ENCODE measurements around the gene ARHGDIG.

The ARHGDIG gene

DNA sequence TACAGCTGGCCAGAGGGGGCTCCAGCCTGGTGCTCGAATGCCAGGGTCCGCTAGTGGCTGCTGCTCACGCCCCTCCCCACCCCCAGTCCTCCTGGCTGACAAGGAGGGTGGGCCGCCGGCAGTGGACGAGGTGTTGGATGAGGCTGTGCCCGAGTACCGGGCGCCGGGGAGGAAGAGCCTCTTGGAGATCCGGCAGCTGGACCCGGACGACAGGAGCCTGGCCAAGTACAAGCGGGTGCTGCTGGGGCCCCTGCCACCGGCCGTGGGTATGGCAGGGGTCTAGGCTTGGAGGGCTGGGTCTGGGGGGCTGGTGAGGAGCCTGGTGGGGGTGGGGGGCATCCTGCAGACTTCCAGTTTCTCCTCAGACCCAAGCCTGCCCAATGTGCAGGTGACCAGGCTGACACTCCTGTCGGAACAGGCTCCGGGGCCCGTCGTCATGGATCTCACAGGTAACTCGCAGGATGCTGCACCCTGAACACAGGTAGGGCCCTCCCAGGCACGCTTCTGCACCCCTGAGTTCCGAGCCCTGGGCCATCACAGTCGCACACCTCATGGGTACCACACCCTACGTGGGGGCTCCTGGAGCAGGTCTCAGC, 1.4 kb downstream of the ARHGDIG start:
- no peak for DNase-seq

DNA sequence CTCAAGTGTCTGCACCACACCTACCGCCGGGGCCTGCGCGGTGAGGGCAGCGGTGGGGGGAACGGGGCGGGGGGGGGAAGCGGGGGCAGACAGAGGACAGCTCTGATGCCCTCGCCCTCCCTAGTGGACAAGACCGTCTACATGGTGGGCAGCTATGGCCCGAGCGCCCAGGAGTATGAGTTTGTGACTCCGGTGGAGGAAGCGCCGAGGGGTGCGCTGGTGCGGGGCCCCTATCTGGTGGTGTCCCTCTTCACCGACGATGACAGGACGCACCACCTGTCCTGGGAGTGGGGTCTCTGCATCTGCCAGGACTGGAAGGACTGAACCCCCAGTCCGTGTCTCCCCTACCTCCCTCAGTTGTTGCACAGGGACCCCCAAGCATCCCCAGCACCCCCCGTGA, 2.1 kb downstream of the ARHGDIG start:
- no peak for DNase-seq

DNA sequence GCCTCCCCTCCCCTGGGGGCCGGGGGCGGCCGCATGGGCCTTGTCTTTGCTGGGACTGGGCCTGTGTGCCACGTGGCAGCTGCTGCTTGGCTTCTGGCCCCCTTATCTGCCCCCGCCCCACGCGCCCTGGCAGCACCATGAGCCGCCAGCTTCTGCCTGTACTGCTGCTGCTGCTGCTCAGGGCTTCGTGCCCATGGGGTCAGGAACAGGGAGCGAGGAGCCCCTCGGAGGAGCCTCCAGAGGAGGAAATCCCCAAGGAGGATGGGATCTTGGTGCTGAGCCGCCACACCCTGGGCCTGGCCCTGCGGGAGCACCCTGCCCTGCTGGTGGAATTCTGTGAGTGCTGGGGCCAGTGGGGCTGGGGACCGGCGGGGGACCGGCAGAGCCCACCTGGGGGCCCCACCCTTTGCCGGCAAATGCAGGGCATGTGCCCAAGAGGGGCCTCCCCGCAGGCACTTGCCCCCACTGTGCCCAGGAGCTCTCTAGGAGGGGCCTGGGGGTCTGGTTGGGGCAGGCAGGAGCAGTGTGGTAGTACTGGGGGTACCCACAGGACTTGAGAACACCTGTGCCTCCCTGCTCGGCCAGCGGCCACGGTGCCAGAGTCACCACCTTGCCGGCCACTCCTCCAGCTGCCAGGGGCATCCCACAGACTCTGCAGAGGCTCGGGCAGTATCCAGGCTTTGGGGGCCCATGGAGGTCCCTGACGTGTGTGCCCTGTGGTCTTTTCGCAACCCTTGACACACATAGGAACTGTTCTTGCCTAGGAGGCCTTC, 2.8 kb downstream of the ARHGDIG start, which contains the start of gene PDIA2:
Gene PDIA2 (plus strand): TSS at position 132 of the 773 bp plus-strand sequence. CDS start 6 bp downstream, at position 138.
- no peak for DNase-seq

DNA sequence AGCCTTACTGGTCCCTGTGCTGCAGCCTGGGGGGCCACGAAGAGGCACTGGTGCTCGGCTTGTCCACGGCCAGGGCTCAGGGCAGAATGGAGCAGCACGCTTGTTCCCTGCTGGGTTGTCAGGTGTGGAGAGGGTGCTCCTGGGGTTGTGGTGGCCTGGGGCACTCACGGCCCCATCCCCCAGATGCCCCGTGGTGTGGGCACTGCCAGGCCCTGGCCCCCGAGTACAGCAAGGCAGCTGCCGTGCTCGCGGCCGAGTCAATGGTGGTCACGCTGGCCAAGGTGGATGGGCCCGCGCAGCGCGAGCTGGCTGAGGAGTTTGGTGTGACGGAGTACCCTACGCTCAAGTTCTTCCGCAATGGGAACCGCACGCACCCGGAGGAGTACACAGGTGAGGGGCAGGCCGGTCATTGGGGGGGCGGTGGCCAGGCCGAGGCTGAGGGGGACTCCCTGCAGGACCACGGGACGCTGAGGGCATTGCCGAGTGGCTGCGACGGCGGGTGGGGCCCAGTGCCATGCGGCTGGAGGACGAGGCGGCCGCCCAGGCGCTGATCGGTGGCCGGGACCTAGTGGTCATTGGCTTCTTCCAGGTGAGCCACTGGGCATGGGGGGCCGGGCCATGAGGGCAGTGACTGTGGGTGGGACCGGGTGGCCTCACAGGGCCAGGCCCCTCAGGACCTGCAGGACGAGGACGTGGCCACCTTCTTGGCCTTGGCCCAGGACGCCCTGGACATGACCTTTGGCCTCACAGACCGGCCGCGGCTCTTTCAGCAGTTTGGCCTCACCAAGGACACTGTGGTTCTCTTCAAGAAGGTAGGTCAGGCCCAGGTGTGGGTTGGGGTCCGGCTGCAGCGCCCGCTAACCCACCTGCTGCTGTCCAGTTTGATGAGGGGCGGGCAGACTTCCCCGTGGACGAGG, 4.1 kb downstream of the ARHGDIG start:
- DNase-seq = no peak

DNA sequence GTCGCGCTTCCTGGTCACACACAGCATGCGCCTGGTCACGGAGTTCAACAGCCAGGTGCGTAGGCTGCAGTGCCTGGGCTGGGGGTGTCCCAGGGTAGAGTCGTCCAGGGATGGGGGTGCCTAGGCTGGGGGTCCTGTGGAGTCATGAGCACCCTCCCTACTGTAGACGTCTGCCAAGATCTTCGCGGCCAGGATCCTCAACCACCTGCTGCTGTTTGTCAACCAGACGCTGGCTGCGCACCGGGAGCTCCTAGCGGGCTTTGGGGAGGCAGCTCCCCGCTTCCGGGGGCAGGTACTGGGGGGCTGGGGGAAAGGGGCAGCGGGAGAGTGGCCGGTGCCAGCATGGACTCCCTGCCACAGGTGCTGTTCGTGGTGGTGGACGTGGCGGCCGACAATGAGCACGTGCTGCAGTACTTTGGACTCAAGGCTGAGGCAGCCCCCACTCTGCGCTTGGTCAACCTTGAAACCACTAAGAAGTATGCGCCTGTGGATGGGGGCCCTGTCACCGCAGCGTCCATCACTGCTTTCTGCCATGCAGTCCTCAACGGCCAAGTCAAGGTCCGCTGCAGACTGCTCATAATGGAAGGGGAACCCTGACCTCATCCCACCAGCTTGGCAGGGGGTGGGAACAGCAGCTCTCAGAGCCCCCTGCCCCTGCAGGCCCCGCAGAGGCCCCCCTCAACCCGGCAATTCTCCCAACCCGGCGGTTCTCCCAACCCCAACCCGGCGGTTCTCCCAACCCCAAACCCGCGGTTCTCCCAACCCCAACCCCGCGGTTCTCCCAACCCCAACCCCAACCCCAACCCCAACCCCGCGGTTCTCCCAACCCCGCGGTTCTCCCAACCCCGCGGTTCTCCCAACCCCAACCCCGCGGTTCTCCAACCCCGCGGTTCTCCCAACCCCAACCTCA, 5.0 kb downstream of the ARHGDIG start:
- no peak for DNase-seq

DNA sequence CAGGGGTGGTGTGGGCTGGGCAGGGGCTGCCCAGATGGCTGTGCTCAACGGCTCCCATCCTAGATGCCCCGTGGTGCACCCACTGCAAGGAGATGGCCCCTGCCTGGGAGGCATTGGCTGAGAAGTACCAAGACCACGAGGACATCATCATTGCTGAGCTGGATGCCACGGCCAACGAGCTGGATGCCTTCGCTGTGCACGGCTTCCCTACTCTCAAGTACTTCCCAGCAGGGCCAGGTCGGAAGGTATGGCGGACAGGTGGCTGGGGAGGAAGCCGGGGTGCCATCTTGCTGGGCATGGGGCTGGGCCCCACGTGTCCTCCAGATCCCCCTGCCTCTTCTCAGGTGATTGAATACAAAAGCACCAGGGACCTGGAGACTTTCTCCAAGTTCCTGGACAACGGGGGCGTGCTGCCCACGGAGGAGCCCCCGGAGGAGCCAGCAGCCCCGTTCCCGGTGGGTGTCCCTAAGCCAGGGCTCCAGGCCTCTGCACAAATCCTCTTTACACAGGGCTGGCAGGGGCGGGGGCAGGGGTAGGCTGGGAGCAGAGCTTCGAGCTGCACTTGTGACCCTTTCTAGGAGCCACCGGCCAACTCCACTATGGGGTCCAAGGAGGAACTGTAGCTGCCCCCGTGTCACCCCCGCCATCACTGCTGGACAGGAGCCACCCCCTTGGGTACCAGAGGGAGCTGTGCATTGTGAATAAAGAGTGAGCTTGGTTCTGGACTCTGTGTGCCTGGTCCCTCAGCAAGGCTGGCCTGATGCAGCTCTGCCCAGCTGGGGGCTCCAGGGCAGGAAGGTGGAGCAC, 6.3 kb downstream of the ARHGDIG start:
- DNase-seq = no peak

DNA sequence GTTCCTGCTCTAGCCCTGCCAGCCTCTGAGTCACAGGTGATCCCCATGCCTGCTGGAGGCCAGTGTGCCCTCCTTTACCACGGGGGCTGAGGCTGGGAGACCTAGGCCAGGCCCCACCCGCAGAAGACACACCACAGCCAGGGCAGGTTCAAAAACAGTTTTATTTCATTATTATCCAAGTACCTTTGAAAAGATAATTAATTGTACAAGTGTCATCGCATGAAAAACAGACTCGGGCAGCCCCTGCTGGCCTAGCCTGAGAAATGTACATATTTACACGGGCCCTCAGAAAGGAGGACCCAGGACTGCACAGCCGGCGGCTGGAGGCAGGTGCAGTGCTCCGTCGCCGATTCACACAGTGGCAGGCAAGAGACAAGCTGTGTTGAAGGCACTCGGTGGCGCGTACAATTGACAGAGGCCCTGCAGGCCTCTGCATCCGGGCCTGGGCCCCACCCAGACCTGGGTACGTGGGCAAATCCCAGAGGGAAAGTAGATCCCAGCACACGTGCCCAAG, 7.0 kb downstream of the ARHGDIG start:
- DNase-seq = no peak

DNA sequence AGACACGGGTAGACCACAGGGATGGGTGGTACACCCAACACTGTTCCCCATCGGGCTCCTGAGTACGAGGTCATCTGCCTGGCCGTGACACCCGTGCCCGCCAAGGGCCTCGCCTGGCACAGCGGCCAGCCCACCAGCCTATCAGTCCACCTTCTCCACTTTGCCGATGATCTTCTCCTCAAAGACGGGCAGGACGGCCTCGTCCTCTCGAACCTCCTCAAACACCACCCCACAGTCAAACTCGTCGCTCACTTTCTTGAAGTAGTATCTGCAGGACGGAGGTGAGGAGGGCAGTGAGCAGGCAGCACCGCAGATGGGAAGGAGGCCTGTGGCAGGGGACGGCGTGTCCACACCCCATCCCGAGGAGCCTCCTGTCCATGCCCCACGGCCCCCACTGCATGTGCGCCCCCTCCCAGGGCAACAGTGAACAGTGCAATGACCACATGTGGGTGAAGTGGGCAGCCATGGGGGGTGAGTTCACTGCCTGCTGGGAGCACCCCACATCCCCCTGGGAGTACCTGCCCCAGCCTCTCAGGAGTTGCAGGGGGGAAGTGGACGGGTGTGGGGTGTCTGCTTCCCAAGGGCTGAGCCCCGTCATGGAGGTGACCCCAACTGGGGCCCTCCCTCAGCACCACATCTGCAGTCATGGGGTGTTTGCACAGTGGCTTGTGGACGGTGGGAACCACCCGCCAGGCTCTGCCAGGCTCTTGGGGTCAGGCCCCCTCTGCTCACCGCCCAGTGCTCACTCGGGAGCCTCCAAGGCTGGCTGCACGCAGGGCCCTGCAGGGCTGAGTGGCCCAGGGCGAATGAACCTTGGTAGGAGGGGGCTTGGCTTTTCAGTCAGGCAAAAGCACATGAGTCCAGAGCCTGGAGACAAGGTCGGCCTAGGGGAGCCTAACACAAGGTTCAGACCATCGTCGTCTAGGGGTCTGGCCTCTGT, 7.9 kb downstream of the ARHGDIG start:
- DNase-seq = no peak

DNA sequence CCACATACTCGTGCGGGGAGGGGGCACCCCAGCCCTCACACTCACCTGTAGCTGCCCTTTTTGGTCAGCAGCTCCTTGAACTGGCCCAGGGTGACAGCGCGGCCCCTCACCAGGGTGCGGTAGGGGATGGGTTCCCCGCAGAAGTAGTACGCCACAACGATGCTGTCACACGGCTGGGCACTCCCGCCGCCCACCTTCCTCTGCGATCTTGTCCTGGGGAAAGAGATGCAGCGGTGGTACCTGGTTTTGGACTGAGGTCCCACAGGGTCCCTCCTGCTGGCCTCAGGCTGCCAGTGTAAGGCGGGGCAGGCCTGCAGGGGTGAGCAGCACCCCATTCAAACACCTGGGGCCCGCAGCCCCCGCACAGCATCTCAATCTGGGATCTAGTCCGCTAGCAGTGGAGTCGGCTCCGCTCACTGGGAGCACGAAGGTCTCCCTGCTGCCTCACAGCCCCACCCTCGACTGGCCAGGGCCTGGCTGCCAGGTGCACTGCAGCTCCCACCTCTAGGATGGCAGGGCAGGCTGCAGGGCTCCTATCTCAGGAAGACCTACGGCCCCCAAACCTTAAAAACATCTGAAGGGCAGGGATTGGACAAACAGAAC, 9.1 kb downstream of the ARHGDIG start:
- no peak for DNase-seq

DNA sequence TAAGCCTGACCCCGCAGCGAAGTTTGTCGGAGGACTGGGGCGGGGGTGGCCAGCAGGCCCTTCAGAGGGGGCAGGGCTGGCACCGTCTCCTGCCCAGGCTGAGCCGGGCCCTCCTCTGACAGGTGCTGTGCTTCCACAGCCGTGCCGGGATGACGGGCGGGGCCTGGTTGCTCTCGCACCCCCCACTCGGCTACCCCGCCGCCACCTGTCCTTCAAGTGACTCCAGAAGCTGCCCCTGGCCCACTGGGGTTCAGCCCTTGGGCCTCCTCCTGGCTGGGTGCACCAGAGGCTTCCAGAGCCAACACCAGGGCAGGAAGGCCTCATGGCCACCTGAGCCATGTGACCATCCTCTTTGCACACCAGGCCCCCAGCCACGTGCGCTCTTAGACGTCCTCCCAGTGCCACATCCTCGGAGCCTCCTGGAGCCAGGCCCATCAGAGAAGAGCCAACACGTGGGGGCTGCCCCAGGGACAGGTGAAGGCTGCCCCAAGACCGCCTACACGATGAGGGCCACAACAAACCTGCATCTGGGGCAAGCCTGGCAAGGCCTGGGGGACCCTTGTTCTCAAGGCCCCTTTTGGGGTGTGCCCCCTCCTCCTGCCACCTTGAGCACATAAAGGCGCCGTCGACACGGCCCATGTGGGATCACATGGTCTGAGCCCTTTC, 9.8 kb downstream of the ARHGDIG start:
- DNase-seq = no peak

DNA sequence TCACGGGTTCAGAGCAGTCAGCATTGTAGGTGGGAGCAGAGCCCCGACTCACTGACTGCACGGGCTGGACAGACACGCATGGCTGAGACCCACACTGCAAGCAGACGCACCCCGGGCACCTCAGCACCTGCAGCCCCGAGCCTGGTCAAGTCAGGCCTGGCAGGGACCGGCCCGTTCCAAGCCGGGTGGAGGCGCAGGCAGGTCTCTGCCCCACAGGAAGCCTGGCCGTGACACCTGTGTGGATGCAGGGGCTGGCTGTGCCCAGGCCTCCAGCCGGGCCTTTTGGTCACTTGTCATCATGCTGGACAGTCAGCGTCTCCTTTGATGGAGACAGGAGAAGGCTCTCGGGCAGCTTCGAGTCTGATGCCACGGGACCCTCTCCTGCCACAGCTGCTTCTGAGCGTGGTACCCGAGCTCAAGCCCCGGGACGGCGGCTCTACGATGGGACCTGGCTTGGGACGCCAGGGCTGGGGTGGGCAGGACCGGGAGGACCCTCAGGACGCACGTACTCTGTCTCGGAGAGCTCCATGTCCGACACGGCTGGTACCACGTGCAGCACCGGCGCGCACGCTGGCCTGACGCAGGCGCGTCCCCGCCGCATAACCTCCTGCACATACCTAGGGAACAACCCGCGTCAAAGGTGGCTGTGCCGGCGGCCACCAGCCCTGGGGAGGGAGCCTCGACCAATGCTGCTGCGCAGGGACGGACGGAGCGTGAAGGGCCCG, 10.5 kb downstream of the ARHGDIG start:
- no peak for DNase-seq

DNA sequence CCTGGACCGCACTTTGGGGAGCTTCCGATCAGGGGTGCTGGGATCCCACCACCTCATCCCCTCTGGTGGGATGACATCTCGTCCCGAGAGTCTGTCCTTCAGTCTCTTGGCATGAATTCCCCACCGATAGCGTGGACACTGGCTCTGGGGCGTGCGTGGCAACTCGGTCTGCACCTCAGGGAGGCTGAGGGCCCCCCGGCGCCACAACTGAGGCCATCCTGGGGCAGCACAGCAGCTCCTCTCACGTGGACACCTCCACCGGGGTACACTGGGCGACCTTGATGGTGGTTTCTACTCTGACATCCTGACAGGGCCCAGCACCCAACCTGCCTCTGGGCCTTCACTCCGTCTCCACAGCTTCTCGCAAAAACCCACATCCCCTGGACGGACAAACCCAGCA, 11.1 kb downstream of the ARHGDIG start:
- DNase-seq = no peak

DNA sequence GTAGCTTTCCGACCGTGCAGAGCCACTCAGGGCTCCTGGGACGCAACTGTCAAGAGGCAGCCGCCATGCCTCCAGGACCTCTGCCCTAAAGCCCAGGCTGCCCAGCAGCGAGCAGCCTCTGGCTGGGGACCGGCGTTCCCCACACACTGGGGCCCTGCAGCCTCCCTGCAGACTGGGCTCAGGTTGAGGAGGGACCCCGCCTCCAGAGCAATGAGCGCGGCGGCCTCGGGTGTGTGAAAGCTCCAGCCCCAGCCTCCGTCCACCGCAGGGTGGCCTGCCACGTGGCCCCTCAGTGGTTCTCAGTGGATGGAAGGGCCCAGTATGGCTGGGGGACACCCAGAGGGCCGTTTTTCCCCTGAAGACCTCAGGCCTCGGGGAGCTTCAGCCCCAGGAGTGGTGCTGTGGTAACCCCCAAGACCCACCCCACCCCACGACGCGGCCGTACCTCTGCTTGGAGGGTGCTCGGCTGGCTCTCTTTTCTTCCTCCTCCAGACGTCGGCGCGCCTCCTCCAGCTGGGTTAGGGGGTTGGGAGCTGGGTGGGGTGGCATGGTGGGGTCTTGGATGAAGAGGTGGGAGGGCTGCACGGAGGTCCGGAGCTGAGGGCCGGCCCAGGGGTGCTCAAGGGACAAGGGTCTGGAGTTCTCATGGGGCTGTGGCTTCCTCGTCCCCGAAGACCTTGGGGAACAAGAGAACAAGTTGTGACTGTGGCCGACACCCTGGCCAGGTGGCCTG, 12.8 kb downstream of the ARHGDIG start:
- DNase-seq = no peak

DNA sequence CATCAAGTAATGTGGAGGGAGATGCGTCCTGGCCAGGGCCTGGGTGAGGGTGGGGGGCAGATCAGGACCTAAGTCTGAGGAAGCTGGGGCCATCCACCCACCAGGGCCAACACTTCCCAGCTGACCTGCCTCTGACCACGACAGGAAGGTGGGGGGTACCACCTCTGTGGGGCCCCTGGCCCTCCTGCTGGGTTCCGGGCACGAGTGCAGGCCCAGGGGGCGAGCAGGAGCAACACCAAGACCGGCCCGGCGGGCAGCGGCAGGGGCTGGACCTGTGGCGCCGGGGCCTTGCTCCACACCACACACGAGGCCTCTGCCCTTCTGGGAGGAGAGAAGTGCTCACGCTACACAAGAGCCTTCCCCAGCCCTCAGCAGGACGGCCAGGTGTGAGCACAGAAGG, 15.9 kb downstream of the ARHGDIG start:
- DNase-seq = no peak

DNA sequence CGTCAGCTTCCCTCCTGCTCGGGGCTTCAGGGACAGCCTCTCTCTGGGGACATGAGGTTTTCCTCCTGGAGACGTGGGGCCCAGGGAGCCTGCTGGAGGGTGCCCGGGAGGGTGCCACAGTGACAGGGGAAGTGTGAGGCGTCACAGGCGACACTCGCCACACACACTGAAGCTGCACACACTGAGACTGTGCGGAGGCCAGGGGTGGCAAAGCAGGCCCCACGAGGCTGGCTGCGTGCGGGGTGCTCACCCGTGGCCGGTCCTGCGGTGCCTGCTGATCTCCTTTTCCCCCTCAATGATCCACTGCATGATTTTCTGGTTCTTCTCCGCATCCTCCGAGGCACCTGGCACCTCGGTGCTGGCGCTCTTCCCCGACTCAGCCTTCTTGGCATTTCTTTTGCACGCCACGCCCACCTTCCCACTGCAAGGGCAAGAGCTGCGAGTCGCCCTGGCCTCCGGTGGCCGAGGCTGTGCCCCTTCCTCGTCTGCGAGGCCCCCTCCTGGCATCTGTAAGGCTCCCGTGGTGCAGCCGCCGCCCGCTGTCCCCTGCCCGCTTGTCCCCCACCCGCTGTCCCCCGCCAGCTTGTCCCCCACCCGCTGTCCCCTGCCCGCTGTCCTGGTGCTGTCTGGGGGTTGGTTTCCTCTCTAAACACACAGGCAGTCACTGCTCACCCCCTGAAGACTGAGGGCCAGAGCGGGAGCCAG, 16.6 kb downstream of the ARHGDIG start:
- DNase-seq = no peak

DNA sequence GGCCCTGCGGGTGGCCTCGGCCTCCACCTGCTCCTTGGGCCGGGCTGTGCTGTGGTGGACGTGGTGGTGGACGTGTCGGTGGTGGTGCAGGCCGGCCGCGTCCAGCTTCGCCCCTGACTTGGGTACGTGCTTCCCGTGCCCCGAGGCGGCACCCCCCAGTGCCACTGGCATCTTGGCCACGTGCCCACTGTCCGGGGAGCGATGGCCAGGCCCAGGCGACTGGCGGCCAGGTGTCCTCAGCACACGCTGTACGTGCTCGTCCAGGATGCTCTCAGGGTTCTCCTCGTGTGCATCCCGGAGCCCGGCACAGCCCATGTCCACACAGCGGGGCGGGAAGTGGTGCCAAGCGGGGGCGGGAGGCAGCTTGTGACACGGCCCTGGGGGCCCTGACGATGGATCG, 17.4 kb downstream of the ARHGDIG start:
- DNase-seq = no peak

DNA sequence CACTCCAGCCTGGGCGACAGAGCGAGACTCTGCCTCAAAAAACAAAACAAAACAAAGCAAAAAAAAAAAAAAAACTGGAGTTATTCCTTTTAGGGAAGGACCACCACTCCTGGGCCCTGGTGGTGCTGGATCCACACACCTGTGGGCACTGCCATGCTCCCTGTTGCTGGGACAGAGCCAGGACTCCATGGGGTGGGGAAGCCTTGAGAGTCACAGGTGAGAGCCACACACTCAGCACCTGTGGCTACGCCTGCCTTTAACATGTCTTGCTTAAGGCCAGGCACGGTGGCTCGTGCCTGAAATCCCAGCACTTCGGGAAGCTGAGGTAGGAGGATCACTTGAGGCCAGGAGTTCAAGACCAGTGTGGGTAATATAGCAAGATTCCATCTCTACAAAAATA, 20.8 kb downstream of the ARHGDIG start:
- no peak for DNase-seq
